Loucy (cell line): ENCODE data around the gene HASPIN.

Source experiments
- H2AFZ ChIP-seq: fragments of 200-600 bp; sonication (generic); 2 replicates; pipeline ENCODE4 v1.6.0; 2016; ENCODE audit warnings: antibody characterized with exemption, mild to moderate bottlenecking, low read length, moderate library complexity
- H3F3A ChIP-seq: fragments of 200-600 bp; 2 replicates; pipeline ENCODE4 v1.6.0; 2016; ENCODE audit warnings: antibody characterized with exemption, low read depth, mild to moderate bottlenecking
- H3K27me3 ChIP-seq: fragments of 200-600 bp; sonication (generic); 2 replicates; pipeline ENCODE4 v1.6.1; 2014; ENCODE audit warnings: low read length, mild to moderate bottlenecking; ENCODE audit not compliant: insufficient read depth, poor library complexity, severe bottlenecking
- H3K36me3 ChIP-seq: fragments of 200-600 bp; sonication (generic); 2 replicates; pipeline ENCODE4 v1.6.1; 2016; ENCODE audit warnings: low read length; ENCODE audit not compliant: insufficient read depth
- H3K4me1 ChIP-seq: fragments of 200-600 bp; sonication (generic); 2 replicates; pipeline ENCODE4 v1.5.1; 2014; ENCODE audit warnings: low read length, mild to moderate bottlenecking; ENCODE audit not compliant: insufficient read depth, poor library complexity, severe bottlenecking
- H3K4me2 ChIP-seq: fragments of 200-600 bp; sonication (generic); 2 replicates; pipeline ENCODE4 v1.6.0; 2014; ENCODE audit warnings: antibody characterized with exemption, low read length, low read depth, mild to moderate bottlenecking; ENCODE audit not compliant: poor library complexity, severe bottlenecking
- H3K4me3 ChIP-seq: fragments of 200-600 bp; sonication (generic); 2 replicates; pipeline ENCODE4 v1.5.1; 2014; ENCODE audit warnings: low read length, mild to moderate bottlenecking, mixed read lengths; ENCODE audit not compliant: poor library complexity, severe bottlenecking
- H3K79me2 ChIP-seq: fragments of 200-600 bp; sonication (generic); 2 replicates; pipeline ENCODE4 v1.6.1; 2014; ENCODE audit warnings: low read length; ENCODE audit not compliant: insufficient read depth
- H3K9ac ChIP-seq: fragments of 200-600 bp; sonication (generic); 2 replicates; pipeline ENCODE4 v1.6.0; 2014; ENCODE audit warnings: mild to moderate bottlenecking, low read depth, low read length, moderate library complexity; ENCODE audit not compliant: poor library complexity, severe bottlenecking
- H3K9me2 ChIP-seq: fragments of 200-600 bp; sonication (generic); replicated peaks from 2 replicates; pipeline ENCODE4 v1.6.1; 2016; ENCODE audit warnings: low read depth, low read length, mixed read lengths
- H3K9me3 ChIP-seq: fragments of 200-600 bp; sonication (generic); 2 replicates; pipeline ENCODE4 v1.6.1; 2014; ENCODE audit warnings: mild to moderate bottlenecking, antibody characterized with exemption, low read length, low read depth; ENCODE audit not compliant: insufficient read depth
- H4K20me1 ChIP-seq: fragments of 200-600 bp; sonication (generic); 2 replicates; pipeline ENCODE4 v1.6.0; 2014; ENCODE audit warnings: antibody characterized with exemption, low read length, mild to moderate bottlenecking; ENCODE audit not compliant: insufficient read depth, poor library complexity, severe bottlenecking
- CTCF ChIP-seq: fragments of 200-600 bp; sonication (generic); conservative IDR thresholded peaks from 2 replicates; pipeline ENCODE4 v1.5.1; 2014; ENCODE audit warnings: mild to moderate bottlenecking, antibody characterized with exemption, low read length
- EZH2phosphoT487 ChIP-seq: fragments of 200-600 bp; IDR thresholded peaks from 2 replicates; pipeline ENCODE4 v1.6.1; 2018; ENCODE audit warnings: antibody characterized with exemption, mild to moderate bottlenecking, moderate library complexity, borderline replicate concordance

HASPIN gene

GRCh38 chr17:3745071-3745470 lies 21.4 kb downstream of the HASPIN start:
- no peak overlapping the region for H2AFZ ChIP-seq
- H3K9me2 ChIP-seq: no peaks in the 10 kb centered on the region
- H3K27me3 ChIP-seq: no peaks in the 10 kb centered on the region
- H3K9ac ChIP-seq: no peak overlapping the region
- H3K4me3 ChIP-seq: no peak overlapping the region
- H4K20me1 ChIP-seq: no peaks in the 10 kb centered on the region
- no peak for TF ChIP-seq EZH2phosphoT487
- no peak for TF ChIP-seq CTCF
- peaks cover 7% of the 10 kb centered on the region for H3K4me1 ChIP-seq
- no peaks in the 10 kb centered on the region for H3K79me2 ChIP-seq
- no peaks in the 10 kb centered on the region for H3K36me3 ChIP-seq
- no peaks in the 10 kb centered on the region for H3F3A ChIP-seq
- no peak overlapping the region for H3K4me2 ChIP-seq
- H3K9me3 ChIP-seq: no peaks in the 10 kb centered on the region

GRCh38 chr17:3747805-3748204 lies 24.1 kb downstream of the HASPIN start:
- no peaks in the 10 kb centered on the region for H3F3A ChIP-seq
- H3K36me3 ChIP-seq: no peaks in the 10 kb centered on the region
- no peaks in the 10 kb centered on the region for H3K79me2 ChIP-seq
- no peak overlapping the region for H3K4me3 ChIP-seq
- H3K9me3 ChIP-seq: no peaks in the 10 kb centered on the region
- H3K4me1 ChIP-seq: peaks cover 29% of the 10 kb centered on the region
- no peaks in the 10 kb centered on the region for H3K27me3 ChIP-seq
- no peak overlapping the region for H3K9ac ChIP-seq
- H3K4me2 ChIP-seq: no peak overlapping the region
- TF ChIP-seq CTCF: no peak
- TF ChIP-seq EZH2phosphoT487: no peak
- H4K20me1 ChIP-seq: no peaks in the 10 kb centered on the region
- H2AFZ ChIP-seq: no peak overlapping the region
- H3K9me2 ChIP-seq: no peaks in the 10 kb centered on the region

GRCh38 chr17:3748576-3748975 lies 24.9 kb downstream of the HASPIN start:
- Histone ChIP-seq H3K79me2 (no peaks in the 10 kb centered on the region), H3K4me2 (no peak overlapping the region), H3K9me3 (no peaks in the 10 kb centered on the region), H3K36me3 (no peaks in the 10 kb centered on the region), H3F3A (no peaks in the 10 kb centered on the region), H3K9ac (no peak overlapping the region), H3K27me3 (no peaks in the 10 kb centered on the region), H4K20me1 (no peaks in the 10 kb centered on the region), H3K4me1 (peaks cover 33% of the 10 kb centered on the region), H2AFZ (no peak overlapping the region), H3K4me3 (no peak overlapping the region), H3K9me2 (no peaks in the 10 kb centered on the region)
- no peak for TF ChIP-seq CTCF
